Measurements from ENCODE around the gene UNC13D. TPM values are rescaled to one million over a fixed set of nuclear protein-coding genes. Genes with fewer than 3 reads are reported as not detected.

The UNC13D gene
- total RNA-seq, 1 donor from 2014 or later = 165 TPM

GRCh38 chr17:75799402-75799801 lies 44.8 kb downstream of the UNC13D start:
- Mint-ChIP-seq H3K27me3 (ENCODE audit: low read depth) (no peaks in the 10 kb centered on the region), H3K36me3 (ENCODE audit: low read depth) (peaks cover 36% of the 10 kb centered on the region), H3K4me1 (ENCODE audit: low read depth) (peaks cover 13% of the 10 kb centered on the region), H3K4me3 (ENCODE audit: low read depth) (no peak overlapping the region), H3K27ac (no peak overlapping the region), H3K9me3 (no peaks in the 10 kb centered on the region)
- DNase-seq (ENCODE audit: low spot score) = no peak
- intact Hi-C loops (cut with micrococcal nuclease) = no loop called here

GRCh38 chr17:75795820-75796607 lies 48.2 kb downstream of the UNC13D start:
- no peak overlapping the region for H3K27ac Mint-ChIP-seq
- peaks cover 25% of the 10 kb centered on the region for H3K4me1 Mint-ChIP-seq (ENCODE audit: low read depth)
- DNase-seq (ENCODE audit: low spot score) = no peak
- no peak overlapping the region for H3K4me3 Mint-ChIP-seq (ENCODE audit: low read depth)
- peaks cover 53% of the 10 kb centered on the region for H3K36me3 Mint-ChIP-seq (ENCODE audit: low read depth)
- intact Hi-C loops (cut with micrococcal nuclease) = no loop called here
- H3K27me3 Mint-ChIP-seq (ENCODE audit: low read depth) = no peaks in the 10 kb centered on the region
- H3K9me3 Mint-ChIP-seq = no peaks in the 10 kb centered on the region

- Mint-ChIP-seq H3K4me3 (ENCODE audit: low read depth) (no peak overlapping the region), H3K36me3 (ENCODE audit: low read depth) (peaks cover 48% of the 10 kb centered on the region), H3K27ac (peak overlapping the region; percentile 53), H3K9me3 (no peaks in the 10 kb centered on the region), H3K4me1 (ENCODE audit: low read depth) (peaks cover 27% of the 10 kb centered on the region), H3K27me3 (ENCODE audit: low read depth) (no peaks in the 10 kb centered on the region)
- intact Hi-C loops (cut with micrococcal nuclease) = no loop called here
- no peak for DNase-seq (ENCODE audit: low spot score)
These were observed 50.7 kb downstream of the UNC13D start for GRCh38 chr17:75793460-75793859.

- H3K27me3 Mint-ChIP-seq (ENCODE audit: low read depth) = no peaks in the 10 kb centered on the region
- intact Hi-C loops (cut with micrococcal nuclease) = no loop called here
- H3K36me3 Mint-ChIP-seq (ENCODE audit: low read depth) = peaks cover 48% of the 10 kb centered on the region
- no peak for DNase-seq (ENCODE audit: low spot score)
- H3K9me3 Mint-ChIP-seq = no peaks in the 10 kb centered on the region
- peaks cover 31% of the 10 kb centered on the region for H3K4me1 Mint-ChIP-seq (ENCODE audit: low read depth)
- H3K4me3 Mint-ChIP-seq (ENCODE audit: low read depth) = no peak overlapping the region
- H3K27ac Mint-ChIP-seq = no peak overlapping the region
These were observed 53.0 kb downstream of the UNC13D start for GRCh38 chr17:75791254-75791653.

GRCh38 chr17:75785016-75785890 lies 59.0 kb downstream of the UNC13D start:
- Mint-ChIP-seq H3K27ac (peak overlapping the region; percentile 100), H3K27me3 (ENCODE audit: low read depth) (no peaks in the 10 kb centered on the region), H3K4me3 (ENCODE audit: low read depth) (peak overlapping the region; percentile 88), H3K36me3 (ENCODE audit: low read depth) (peaks cover 14% of the 10 kb centered on the region), H3K9me3 (no peaks in the 10 kb centered on the region), H3K4me1 (ENCODE audit: low read depth) (peaks cover 33% of the 10 kb centered on the region)
- intact Hi-C loops (cut with micrococcal nuclease) = loop anchor here (10.0 kb wide), 1 partner anchor 290 kb away; the partner anchor contains the start of genes GALR2, SRP68 and ZACN
- peak; percentile 90 for DNase-seq (ENCODE audit: low spot score)

GRCh38 chr17:75784473-75785015 lies 59.7 kb downstream of the UNC13D start, which contains the start of gene UNK:
Gene UNK, plus strand, starts transcription at chr17:75784806. Its CDS starts 75 bp downstream, at chr17:75784881.
- no peaks in the 10 kb centered on the region for H3K27me3 Mint-ChIP-seq (ENCODE audit: low read depth)
- H3K4me3 Mint-ChIP-seq (ENCODE audit: low read depth) = peak within 1 kb of the TSS; percentile 88
- no peaks in the 10 kb centered on the region for H3K9me3 Mint-ChIP-seq
- peaks cover 18% of the 10 kb centered on the region for H3K36me3 Mint-ChIP-seq (ENCODE audit: low read depth)
- peak within 1 kb of the TSS; percentile 100 for H3K27ac Mint-ChIP-seq
- intact Hi-C loops (cut with micrococcal nuclease) = loop anchor here (1.0 to 10.0 kb wide), 3 partner anchors 71 to 483 kb away; partner anchors contain the start of genes GALR2, SRP68, UBALD2 and WBP2
- DNase-seq (ENCODE audit: low spot score) = peak; percentile 96
- H3K4me1 Mint-ChIP-seq (ENCODE audit: low read depth) = peaks cover 38% of the 10 kb centered on the region

- DNase-seq (ENCODE audit: low spot score) = no peak
- Mint-ChIP-seq H3K9me3 (no peaks in the 10 kb centered on the region), H3K27me3 (ENCODE audit: low read depth) (no peaks in the 10 kb centered on the region), H3K36me3 (ENCODE audit: low read depth) (peaks cover 18% of the 10 kb centered on the region), H3K4me1 (ENCODE audit: low read depth) (peaks cover 38% of the 10 kb centered on the region), H3K4me3 (ENCODE audit: low read depth) (peak overlapping the region; percentile 88), H3K27ac (peak overlapping the region; percentile 100)
- intact Hi-C loops (cut with micrococcal nuclease) = loop anchor here (1.0 to 10.0 kb wide), 3 partner anchors 71 to 483 kb away; partner anchors contain the start of genes GALR2, SRP68, UBALD2 and WBP2
These were observed 60.3 kb downstream of the UNC13D start for GRCh38 chr17:75783803-75784472.

GRCh38 chr17:75783069-75783783 lies 61.0 kb downstream of the UNC13D start:
- DNase-seq (ENCODE audit: low spot score) = no peak
- H3K27me3 Mint-ChIP-seq (ENCODE audit: low read depth) = no peaks in the 10 kb centered on the region
- peak overlapping the region; percentile 100 for H3K27ac Mint-ChIP-seq
- peaks cover 24% of the 10 kb centered on the region for H3K36me3 Mint-ChIP-seq (ENCODE audit: low read depth)
- intact Hi-C loops (cut with micrococcal nuclease) = loop anchor here (5.0 to 10.0 kb wide), 2 partner anchors 292 to 484 kb away; partner anchors contain the start of genes GALR2, SRP68, UBALD2 and ZACN
- peak overlapping the region; percentile 88 for H3K4me3 Mint-ChIP-seq (ENCODE audit: low read depth)
- peaks cover 38% of the 10 kb centered on the region for H3K4me1 Mint-ChIP-seq (ENCODE audit: low read depth)
- no peaks in the 10 kb centered on the region for H3K9me3 Mint-ChIP-seq

- DNase-seq (ENCODE audit: low spot score) = no peak
- peaks cover 40% of the 10 kb centered on the region for H3K4me1 Mint-ChIP-seq (ENCODE audit: low read depth)
- H3K36me3 Mint-ChIP-seq (ENCODE audit: low read depth) = peaks cover 41% of the 10 kb centered on the region
- peak overlapping the region; percentile 98 for H3K27ac Mint-ChIP-seq
- intact Hi-C loops (cut with micrococcal nuclease) = loop anchor here (1.0 to 10.0 kb wide), 5 partner anchors 15 to 947 kb away; partner anchors contain the start of genes GALK1, GALR2, JMJD6 and METTL23
- H3K9me3 Mint-ChIP-seq = no peaks in the 10 kb centered on the region
- H3K27me3 Mint-ChIP-seq (ENCODE audit: low read depth) = no peaks in the 10 kb centered on the region
- H3K4me3 Mint-ChIP-seq (ENCODE audit: low read depth) = peak overlapping the region; percentile 97
These were observed 64.0 kb downstream of the UNC13D start for GRCh38 chr17:75779987-75780889.

- peaks cover 37% of the 10 kb centered on the region for H3K4me1 Mint-ChIP-seq (ENCODE audit: low read depth)
- H3K9me3 Mint-ChIP-seq = no peaks in the 10 kb centered on the region
- peak overlapping the region; percentile 97 for H3K4me3 Mint-ChIP-seq (ENCODE audit: low read depth)
- intact Hi-C loops (cut with micrococcal nuclease) = loop anchor here (1.0 to 5.0 kb wide), 3 partner anchors 15 to 948 kb away; partner anchors contain the start of genes GALK1, JMJD6, METTL23 and WBP2
- H3K27me3 Mint-ChIP-seq (ENCODE audit: low read depth) = no peaks in the 10 kb centered on the region
- DNase-seq (ENCODE audit: low spot score) = peak; percentile 96
- H3K27ac Mint-ChIP-seq = peak overlapping the region; percentile 98
- H3K36me3 Mint-ChIP-seq (ENCODE audit: low read depth) = peaks cover 41% of the 10 kb centered on the region
These were observed 64.8 kb downstream of the UNC13D start for GRCh38 chr17:75779250-75779986.

Measured in activated T-helper 2 cell treated with anti-CD3 and anti-CD28 coated beads, Interferon-gamma antibody, Interleukin-2, Interleukin-4, amounts not matched to agents 10 μg/mL and 5 μg/mL and 100 μg/mL, durations not matched to agents 14 hours and 24 hours and 36 hours (primary cell).